Osteocyte (in vitro differentiated cells): ENCODE results near the gene WDR87. TPM values are rescaled to one million over a fixed set of nuclear protein-coding genes. Genes with fewer than 3 reads are reported as not detected.

Source experiments
- DNase-seq: peaks from one replicate; pipeline ENCODE4 v3.0.0; 2021; ENCODE audit warnings: mixed read lengths; ENCODE audit not compliant: unreplicated experiment; ENCODE audit errors: extremely low spot score
- H3K27ac Mint-ChIP-seq: one replicate; pipeline ENCODE4 v1.8.0; 2021; ENCODE audit warnings: mild to moderate bottlenecking, mixed read lengths; ENCODE audit not compliant: unreplicated experiment
- H3K27me3 Mint-ChIP-seq: one replicate; pipeline ENCODE4 v1.8.0; 2021; ENCODE audit warnings: mixed read lengths; ENCODE audit not compliant: unreplicated experiment
- H3K36me3 Mint-ChIP-seq: one replicate; pipeline ENCODE4 v1.8.0; 2021; ENCODE audit warnings: mixed read lengths; ENCODE audit not compliant: unreplicated experiment
- H3K4me1 Mint-ChIP-seq: one replicate; pipeline ENCODE4 v1.8.0; 2021; ENCODE audit warnings: mixed read lengths; ENCODE audit not compliant: unreplicated experiment
- H3K4me3 Mint-ChIP-seq: one replicate; pipeline ENCODE4 v1.8.0; 2021; ENCODE audit warnings: mild to moderate bottlenecking, moderate library complexity, mixed read lengths; ENCODE audit not compliant: unreplicated experiment
- H3K9me3 Mint-ChIP-seq: one replicate; pipeline ENCODE4 v1.8.0; 2021; ENCODE audit warnings: mixed read lengths; ENCODE audit not compliant: unreplicated experiment
- total RNA-seq: library from RNA; stranded (reverse); gene quantifications from 2 replicates; pipeline ENCODE4 v1.2.1, GENCODE V29; 2021
- TF ChIP-seq, protein P1 (sequence below): fragments of 200-600 bp; sonication (generic); IDR thresholded peaks from 2 replicates; pipeline ENCODE4 v1.5.0; 2021; ENCODE audit warnings: antibody characterized with exemption, mild to moderate bottlenecking, moderate library complexity

Gene WDR87
- total RNA-seq, 1 donor from 2014 or later = not detected

DNA sequence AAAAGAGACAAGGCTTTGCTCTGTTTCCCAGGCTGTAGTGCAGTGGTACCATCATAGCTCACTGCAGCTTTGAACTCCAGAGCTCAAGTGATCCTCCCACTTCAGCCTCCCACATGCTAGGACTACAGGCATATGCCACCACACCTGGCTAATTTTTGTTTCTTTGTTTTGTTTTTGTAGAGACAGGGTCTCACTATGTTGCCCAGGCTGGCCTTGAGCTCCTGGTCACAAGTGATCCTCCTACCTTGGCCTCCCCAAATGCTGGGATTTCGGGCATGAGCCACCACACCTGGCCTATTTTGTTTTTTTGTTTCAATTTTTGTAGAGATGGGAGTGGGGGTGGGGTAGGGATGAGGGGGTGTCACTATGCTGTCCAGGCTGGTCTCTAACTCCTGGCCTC is 6.9 kb downstream of the WDR87 start:
- TF ChIP-seq, protein P1, sequence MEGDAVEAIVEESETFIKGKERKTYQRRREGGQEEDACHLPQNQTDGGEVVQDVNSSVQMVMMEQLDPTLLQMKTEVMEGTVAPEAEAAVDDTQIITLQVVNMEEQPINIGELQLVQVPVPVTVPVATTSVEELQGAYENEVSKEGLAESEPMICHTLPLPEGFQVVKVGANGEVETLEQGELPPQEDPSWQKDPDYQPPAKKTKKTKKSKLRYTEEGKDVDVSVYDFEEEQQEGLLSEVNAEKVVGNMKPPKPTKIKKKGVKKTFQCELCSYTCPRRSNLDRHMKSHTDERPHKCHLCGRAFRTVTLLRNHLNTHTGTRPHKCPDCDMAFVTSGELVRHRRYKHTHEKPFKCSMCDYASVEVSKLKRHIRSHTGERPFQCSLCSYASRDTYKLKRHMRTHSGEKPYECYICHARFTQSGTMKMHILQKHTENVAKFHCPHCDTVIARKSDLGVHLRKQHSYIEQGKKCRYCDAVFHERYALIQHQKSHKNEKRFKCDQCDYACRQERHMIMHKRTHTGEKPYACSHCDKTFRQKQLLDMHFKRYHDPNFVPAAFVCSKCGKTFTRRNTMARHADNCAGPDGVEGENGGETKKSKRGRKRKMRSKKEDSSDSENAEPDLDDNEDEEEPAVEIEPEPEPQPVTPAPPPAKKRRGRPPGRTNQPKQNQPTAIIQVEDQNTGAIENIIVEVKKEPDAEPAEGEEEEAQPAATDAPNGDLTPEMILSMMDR = no peak
- peaks cover 3% of the 10 kb centered on the region for H3K4me1 Mint-ChIP-seq
- no peaks in the 10 kb centered on the region for H3K27me3 Mint-ChIP-seq
- no peak overlapping the region for H3K4me3 Mint-ChIP-seq
- no peaks in the 10 kb centered on the region for H3K9me3 Mint-ChIP-seq
- no peak for DNase-seq
- H3K27ac Mint-ChIP-seq = no peak overlapping the region
- H3K36me3 Mint-ChIP-seq = no peaks in the 10 kb centered on the region

DNA sequence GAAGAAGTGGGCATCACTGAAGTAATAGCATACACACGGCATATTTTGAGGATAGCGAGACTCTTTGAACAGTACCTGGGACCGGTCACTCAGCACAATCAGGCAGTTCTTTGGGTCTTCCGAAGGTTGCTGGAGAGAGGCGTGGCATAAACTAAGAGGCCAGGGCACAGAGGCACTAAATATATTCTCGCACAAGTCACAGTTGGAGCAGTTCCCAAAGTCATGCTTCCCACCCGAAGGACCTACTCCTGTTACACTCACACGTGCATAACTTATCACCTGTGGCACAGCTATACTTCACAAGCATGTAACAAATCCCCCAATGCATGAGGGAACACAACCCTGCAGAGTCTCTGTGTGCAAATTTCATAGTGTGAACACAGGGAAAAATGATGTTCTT is 10.2 kb downstream of the WDR87 start:
- Mint-ChIP-seq H3K4me3 (no peak overlapping the region), H3K4me1 (peaks cover 3% of the 10 kb centered on the region), H3K9me3 (no peaks in the 10 kb centered on the region), H3K36me3 (no peaks in the 10 kb centered on the region), H3K27ac (no peak overlapping the region), H3K27me3 (peaks cover 16% of the 10 kb centered on the region)
- no peak for DNase-seq
- TF ChIP-seq, protein P1 = no peak

GRCh38 chr19:37893845-37894575 is 12.4 kb downstream of the WDR87 start:
- TF ChIP-seq, protein P1 = no peak
- Mint-ChIP-seq H3K9me3 (no peaks in the 10 kb centered on the region), H3K36me3 (no peaks in the 10 kb centered on the region), H3K27ac (no peak overlapping the region), H3K4me1 (peaks cover 3% of the 10 kb centered on the region), H3K27me3 (peaks cover 16% of the 10 kb centered on the region), H3K4me3 (no peak overlapping the region)
- DNase-seq = no peak

GRCh38 chr19:37886571-37886970 is 19.8 kb downstream of the WDR87 start:
- H3K27ac Mint-ChIP-seq = no peak overlapping the region
- DNase-seq = no peak
- H3K4me1 Mint-ChIP-seq = no peaks in the 10 kb centered on the region
- H3K9me3 Mint-ChIP-seq = peaks cover 13% of the 10 kb centered on the region
- TF ChIP-seq, protein P1 = no peak
- H3K27me3 Mint-ChIP-seq = peaks cover 3% of the 10 kb centered on the region
- no peaks in the 10 kb centered on the region for H3K36me3 Mint-ChIP-seq
- H3K4me3 Mint-ChIP-seq = no peak overlapping the region

- no peak overlapping the region for H3K4me3 Mint-ChIP-seq
- no peak overlapping the region for H3K27ac Mint-ChIP-seq
- H3K9me3 Mint-ChIP-seq = peaks cover 13% of the 10 kb centered on the region
- peaks cover 2% of the 10 kb centered on the region for H3K27me3 Mint-ChIP-seq
- H3K4me1 Mint-ChIP-seq = no peaks in the 10 kb centered on the region
- TF ChIP-seq, protein P1 = no peak
- DNase-seq = no peak
- no peaks in the 10 kb centered on the region for H3K36me3 Mint-ChIP-seq
Measured at GRCh38 chr19:37885392-37885791, 21.0 kb downstream of the WDR87 start.
